Stimulated activated CD8-positive, alpha-beta memory T cell treated with anti-CD3 and anti-CD28 coated beads, Interleukin-12 subunit alpha, Interleukin-12 subunit beta, amount 100 ng/mL, for 24 hours (primary cell): ENCODE measurements around the gene DUOX1.

Source experiments
- DNase-seq: peaks from one replicate; pipeline ENCODE4 v3.0.0-alpha.2; 2020; ENCODE audit errors: extremely low read depth

Gene DUOX1

DNA sequence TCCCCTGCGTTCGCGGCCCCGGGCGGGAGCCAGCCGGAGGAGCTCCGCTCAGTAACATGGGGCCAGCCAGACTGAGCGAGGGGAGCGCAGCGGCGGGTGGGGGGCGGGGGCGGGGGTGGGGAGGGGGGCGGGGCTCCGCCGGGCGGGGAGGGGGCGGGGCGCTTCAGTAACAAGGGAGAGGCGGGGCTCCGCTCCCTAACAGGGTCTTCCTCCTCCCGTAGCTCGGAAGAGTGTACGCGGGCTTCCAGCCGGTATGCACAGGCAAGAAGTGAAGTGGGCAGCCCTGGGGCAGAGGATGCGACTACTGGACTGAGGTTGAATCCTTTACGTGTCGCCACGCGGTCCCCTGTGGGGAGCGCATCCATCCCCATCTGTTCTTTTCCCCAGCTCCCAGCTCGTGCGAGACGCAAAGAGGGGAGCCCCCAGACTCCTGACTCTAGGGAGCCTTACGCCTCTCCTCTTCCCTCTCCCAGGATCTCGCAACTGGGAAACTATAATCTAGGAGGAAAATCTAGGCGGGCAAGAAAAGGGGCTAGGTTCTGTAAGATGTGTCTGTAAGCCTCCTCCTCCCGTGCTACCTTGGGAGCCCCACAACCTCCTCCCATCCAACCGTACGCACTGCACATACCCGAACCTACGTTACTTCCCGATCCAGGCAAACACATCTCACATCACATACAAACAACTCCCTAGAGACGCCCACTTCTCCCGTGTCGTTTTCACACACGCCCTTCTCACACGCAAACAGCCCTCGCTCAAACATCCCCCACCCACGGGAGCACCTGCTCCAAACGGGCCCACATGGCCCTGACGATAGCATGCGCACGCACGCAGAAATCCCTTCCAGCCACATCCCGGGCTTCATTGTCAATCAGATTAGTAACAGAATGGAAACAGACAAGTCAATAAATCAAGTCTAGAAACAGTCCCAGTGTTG, 58.4 kb downstream of the DUOX1 start, which contains the start of gene SHF:
SHF (minus strand) TSS at position 73 of the 937 bp plus-strand sequence; CDS start at position 58, 15 bp downstream.
- peak; percentile 58 for DNase-seq

DNA sequence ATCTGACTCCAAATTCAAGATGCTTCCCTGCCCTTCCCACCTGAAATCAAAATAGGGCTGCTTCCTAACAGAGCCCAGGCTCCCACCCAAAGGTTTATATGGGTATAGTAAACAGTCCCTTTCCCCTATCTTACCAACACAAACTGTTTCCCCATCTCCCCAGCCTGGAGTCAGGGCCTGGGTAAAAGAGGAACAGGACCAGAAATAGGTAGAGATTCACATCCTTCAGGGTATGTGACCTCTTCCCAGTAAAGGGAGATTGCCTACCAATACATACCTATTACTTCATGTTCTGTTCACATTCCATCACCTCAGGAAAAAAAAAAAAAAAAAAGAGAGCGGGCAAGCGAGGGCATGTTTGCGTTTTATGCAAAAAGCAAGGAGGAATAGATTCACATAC, 67.7 kb downstream of the DUOX1 start:
- DNase-seq: no peak

DNA sequence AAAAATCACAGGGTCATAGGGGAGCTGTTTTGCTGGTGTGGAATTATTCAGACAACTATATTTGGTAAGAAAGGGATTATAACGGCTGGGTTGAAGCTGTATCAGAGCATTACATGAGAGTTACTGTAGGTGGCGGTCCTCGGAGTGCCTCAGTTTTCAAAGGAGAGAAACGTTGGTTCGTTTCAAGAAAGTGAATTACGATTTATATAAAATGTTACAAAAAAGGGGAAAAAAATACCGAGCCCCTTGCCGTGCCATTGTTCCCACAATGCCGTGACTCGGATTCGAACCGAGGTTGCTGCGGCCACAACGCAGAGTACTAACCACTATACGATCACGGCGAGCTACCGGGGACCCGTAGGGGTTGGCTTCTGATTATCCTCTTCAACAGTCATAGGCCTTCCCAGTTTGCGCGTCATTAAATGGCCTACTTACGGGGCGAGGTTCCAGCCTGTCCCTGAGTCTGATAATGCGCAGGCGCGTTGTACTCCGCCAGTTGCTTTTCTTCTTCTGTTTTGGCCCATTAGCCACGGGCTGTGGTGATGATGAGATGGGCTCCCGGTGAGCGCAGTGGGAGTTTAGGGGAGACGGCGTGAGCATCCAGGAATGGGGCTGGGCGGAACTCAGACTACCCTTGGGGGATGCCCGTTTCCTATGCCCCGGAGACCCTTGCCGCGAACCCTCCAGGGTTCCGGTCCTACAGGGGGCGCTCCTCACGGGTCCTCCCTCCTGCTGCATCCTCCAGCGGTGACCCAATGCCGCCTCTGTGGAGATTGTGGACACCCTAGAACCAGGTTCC, 68.7 kb downstream of the DUOX1 start:
- peak; percentile 68 for DNase-seq

DNA sequence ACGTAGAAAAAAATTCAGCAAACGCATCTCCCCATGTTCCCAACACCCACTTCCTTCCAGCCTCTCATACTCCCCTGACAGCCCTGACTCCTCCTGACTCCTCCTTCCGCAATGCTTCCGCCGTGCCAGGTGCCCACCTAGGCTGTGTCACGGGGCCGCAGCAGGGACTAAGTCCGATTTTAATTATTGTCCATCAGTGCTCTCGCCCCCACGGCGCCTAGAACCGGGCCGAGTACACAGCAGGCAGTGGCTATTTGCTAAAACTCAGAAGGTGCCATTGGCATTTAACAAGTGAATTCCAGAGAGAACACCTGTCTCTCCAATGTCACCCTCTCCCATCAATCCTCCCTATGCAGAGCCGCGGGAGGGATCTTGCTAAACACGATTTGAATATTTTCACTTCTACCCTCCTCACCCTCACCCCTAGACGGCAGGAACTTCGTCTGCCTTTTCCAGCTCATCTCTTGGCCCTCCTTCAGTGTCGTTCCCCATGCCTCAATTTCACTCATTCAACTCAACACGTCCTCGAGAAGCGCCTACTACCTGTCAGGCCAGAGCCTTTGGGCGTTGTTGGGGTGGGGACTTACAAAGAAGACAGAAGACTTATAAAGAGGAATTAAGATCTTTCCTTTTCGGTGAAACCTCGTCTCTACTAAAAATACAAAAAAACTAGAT, 69.5 kb downstream of the DUOX1 start:
- DNase-seq: no peak

DNA sequence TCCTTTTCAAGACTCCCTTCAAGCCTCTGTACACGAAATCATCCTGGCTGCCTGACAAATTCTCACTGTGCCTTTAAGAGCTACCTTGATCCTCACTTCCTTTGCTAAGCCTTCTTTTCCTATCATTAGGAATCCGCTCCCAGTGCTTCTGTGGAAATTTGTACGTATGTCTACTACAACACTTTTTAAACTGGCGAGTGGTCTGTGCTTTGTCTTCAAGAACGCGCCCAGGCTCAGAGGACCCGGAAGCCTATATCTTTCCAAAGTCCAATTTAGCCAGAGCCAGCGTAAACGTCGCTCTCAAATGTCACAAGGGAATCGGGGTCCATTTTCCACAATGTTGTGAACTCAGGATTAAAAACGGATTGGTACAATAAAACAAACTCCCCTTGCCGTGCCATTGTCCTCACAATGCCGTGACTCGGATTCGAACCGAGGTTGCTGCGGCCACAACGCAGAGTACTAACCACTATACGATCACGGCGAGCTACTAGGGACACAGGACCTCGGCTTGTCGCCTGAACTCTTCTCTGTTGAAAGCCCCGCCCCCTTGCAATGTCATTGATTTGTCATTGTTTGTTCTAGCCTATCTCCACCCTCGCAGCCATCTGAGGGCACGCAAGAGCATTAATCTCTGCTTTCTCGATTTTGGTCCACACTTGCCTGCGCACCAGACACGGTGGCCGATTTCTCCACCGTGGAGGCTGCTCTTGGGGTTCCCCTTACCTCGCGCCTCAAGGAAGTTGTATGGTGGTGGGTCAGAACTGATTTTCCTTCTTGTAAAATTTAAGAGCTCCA, 70.4 kb downstream of the DUOX1 start:
- DNase-seq: peak; percentile 79

DNA sequence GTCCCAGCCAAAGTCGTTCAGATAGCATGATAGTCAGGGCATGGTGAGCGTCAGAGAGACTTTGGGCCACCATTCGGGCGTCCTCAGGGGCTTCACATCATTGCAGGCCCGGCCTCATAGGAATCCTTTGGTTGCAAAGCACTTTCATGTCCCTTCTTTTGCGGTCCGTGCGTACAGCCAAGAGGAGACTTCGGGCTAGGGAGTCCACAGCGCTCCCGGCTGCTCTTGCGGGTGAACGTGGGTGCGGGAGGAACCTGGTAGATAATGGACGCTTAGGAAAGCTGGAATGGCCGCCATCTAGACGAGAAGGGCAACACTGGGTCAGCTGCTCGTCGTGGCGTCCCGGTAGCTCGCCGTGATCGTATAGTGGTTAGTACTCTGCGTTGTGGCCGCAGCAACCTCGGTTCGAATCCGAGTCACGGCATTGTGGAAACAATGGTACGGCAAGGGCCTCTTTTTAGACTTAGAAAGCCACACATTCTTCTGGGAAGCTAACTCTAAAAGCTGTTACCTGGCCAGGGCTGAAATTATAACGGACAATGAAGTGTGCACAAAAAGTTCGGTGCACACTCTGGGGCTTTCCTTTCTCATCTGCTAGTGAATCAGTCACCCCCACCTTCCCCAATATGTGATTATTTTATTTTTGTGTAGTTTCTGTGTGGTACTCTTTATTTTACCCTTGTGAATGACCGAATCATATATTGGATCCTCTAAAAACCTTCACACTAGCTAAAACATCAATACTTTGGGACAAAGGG, 71.2 kb downstream of the DUOX1 start:
- DNase-seq: peak; percentile 49

GRCh38 chr15:45201557-45201859, 71.7 kb downstream of the DUOX1 start:
- no peak for DNase-seq

- no peak for DNase-seq
These were observed 72.1 kb downstream of the DUOX1 start for GRCh38 chr15:45201869-45202268.

DNA sequence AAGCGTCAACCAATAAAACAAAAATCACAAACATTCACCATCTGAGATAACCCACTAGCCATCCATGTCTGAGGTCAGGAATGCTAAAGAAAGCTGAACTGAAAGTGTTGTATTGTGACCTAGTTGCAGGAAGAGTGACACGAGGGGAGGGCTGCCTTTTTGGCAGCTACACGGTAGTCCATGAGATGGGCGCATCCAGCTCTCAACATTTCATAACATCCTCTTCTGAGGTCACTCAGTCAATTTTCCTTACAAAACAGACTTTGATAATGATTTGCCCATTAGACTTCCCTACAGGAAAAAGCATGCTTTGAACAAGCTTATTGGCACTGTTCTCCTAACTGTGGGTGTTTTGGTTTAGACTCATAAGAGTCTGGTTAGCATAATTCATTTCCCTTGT, 73.4 kb downstream of the DUOX1 start:
- DNase-seq: no peak

- no peak for DNase-seq
These were observed 75.4 kb downstream of the DUOX1 start for GRCh38 chr15:45205192-45205591.

DNA sequence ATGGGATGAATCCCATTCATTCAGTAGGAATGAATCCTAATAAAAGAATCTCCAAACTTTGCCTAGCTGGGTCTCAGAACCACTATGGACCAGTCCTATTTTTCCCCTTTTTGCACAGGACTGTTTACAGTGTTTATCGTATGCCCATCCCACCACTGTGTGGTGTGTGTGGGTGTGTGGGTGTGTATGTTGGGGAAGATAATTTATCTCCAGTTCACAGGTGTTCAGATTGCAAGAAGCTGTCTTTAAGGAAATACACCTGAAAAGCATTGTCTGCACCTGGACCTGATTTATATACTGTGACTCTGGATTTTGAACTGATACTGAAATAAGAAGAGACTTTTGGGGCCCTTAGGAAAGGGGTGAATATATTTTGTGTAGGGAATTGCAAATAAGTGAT, 82.7 kb downstream of the DUOX1 start:
- DNase-seq: no peak
